Prostate gland (tissue), 2 donors: Measurements from ENCODE around the gene RPL35.

ENCODE experiments used
- POLR2A ChIP-seq: fragments of 450-650 bp; IDR thresholded peaks from one replicate; pipeline ENCODE4 v1.6.1; 2016; ENCODE audit warnings: antibody characterized with exemption, mild to moderate bottlenecking
- TF ChIP-seq, protein P1 (sequence below), 4 experiments: fragments of 200-600 bp in 2 of 4; fragments of 450-650 bp in 2 of 4; sonication (generic) in 2 of 4; IDR thresholded peaks; 1 replicate in 3 of 4; 2 replicates in 1 of 4; pipeline ENCODE4 v1.5.1; 2016 to 2019; ENCODE audit warnings: antibody characterized with exemption in 4 of 4, mild to moderate bottlenecking in 2 of 4, moderate library complexity in 2 of 4

DNA sequence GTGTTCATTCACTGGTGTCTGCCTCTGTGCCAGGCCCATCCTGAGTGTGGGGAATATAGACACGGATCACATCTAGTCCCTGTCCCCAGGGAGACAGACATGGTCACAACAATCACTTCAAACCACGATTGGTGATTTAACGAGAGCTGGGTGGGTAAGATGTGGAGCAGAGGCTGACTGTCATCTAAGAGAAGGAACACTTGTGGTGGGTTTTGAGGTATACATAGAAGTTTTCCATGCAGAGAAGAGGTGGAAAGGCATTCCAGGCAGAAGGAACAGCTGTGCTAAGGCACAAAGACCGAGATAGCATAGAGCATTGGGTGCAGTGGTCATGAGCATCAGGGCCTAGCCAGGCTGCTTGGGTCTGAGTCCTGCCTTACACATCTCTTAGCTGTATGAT, 31.2 kb downstream of the RPL35 start:
- no peak for TF ChIP-seq POLR2A
- TF ChIP-seq, protein P1, sequence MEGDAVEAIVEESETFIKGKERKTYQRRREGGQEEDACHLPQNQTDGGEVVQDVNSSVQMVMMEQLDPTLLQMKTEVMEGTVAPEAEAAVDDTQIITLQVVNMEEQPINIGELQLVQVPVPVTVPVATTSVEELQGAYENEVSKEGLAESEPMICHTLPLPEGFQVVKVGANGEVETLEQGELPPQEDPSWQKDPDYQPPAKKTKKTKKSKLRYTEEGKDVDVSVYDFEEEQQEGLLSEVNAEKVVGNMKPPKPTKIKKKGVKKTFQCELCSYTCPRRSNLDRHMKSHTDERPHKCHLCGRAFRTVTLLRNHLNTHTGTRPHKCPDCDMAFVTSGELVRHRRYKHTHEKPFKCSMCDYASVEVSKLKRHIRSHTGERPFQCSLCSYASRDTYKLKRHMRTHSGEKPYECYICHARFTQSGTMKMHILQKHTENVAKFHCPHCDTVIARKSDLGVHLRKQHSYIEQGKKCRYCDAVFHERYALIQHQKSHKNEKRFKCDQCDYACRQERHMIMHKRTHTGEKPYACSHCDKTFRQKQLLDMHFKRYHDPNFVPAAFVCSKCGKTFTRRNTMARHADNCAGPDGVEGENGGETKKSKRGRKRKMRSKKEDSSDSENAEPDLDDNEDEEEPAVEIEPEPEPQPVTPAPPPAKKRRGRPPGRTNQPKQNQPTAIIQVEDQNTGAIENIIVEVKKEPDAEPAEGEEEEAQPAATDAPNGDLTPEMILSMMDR (IDR thresholded peaks at IDR 0.05), result no peak
